K562 (cell line): Measurements from ENCODE around the gene PRDM10. TPM values are rescaled to one million over a fixed set of nuclear protein-coding genes. Genes with fewer than 3 reads are reported as not detected.

ENCODE experiments used
- ATAC-seq: fragments of 200-7000 bp; cut with Tn5 transposase; 3 replicates; pipeline ENCODE4 v1.9.1; 2020; ENCODE audit warnings: moderate library complexity
- BruUV-seq: library from RNA; stranded (reverse); fragments of 400-500 nt; replicated peaks from 2 replicates; lab custom pipeline; 2021; lab: Mats Ljungman, UMichigan
- CTCF ChIA-PET: fragments of 300-600 bp; formaldehyde crosslinking; extraction: SDS; loops from one replicate; lab custom pipeline; 2021; ENCODE audit warnings: low intra/inter-chr PET ratio; lab: Yijun Ruan, JAX
- POLR2A ChIA-PET: fragments of 300-600, 350-650 bp; sonication (Branson Sonifier 250); formaldehyde crosslinking; extraction: SDS; loops from one replicate; lab custom pipeline; 2021; ENCODE audit warnings: antibody characterized with exemption, inconsistent platforms; lab: Yijun Ruan, JAX
- DNase-seq, 4 experiments: peaks; one replicate each; pipeline versions ENCODE4 v3.0.0 to v3.0.0-alpha.2; 2011 to 2018; ENCODE audit warnings: low spot score in 3 of 4, mixed read lengths in 3 of 4; ENCODE audit errors: extremely low read depth in 1 of 4
- FAIRE-seq: peaks from 2 replicates; lab custom pipeline; 2011; peaks lifted over from hg19 to GRCh38; lab: Jason Lieb, UNC
- H2AFZ ChIP-seq: 2 replicates; pipeline ENCODE4 v1.6.0; 2011; ENCODE audit warnings: low read depth, low read length, control low read depth, inconsistent platforms
- H3K27ac ChIP-seq: fragments of 200-600 bp; 3 replicates; pipeline ENCODE4 v1.8.0; 2011; ENCODE audit warnings: low read depth, mild to moderate bottlenecking, control low read depth, inconsistent platforms, low read length, moderate library complexity, mixed read lengths; ENCODE audit errors: extremely low read depth
- H3K27me3 ChIP-seq, 2 experiments: fragments of 300-600 bp in 1 of 2; 2 replicates in 1 of 2; 3 replicates in 1 of 2; pipeline versions ENCODE4 v1.6.0 to v1.8.0; 2011; ENCODE audit warnings: inconsistent platforms in 2 of 2, low read length in 2 of 2, mild to moderate bottlenecking in 1 of 2, mixed read lengths in 1 of 2, moderate library complexity in 1 of 2; ENCODE audit not compliant: control insufficient read depth in 2 of 2, insufficient read depth in 2 of 2
- H3K36me3 ChIP-seq: fragments of 300-600 bp; 3 replicates; pipeline ENCODE4 v1.8.0; 2011; ENCODE audit warnings: mild to moderate bottlenecking, low read length, inconsistent platforms; ENCODE audit not compliant: control insufficient read depth, insufficient read depth
- H3K4me1 ChIP-seq, 2 experiments: fragments of 200-600 bp in 1 of 2; replicated peaks in 1 of 2; 2 replicates in 1 of 2; 3 replicates in 1 of 2; pipeline versions ENCODE4 v1.5.1 to v1.8.0; 2011; ENCODE audit warnings: inconsistent platforms in 2 of 2, low read length in 2 of 2, mild to moderate bottlenecking in 1 of 2, mixed read lengths in 1 of 2, moderate library complexity in 1 of 2; ENCODE audit not compliant: control insufficient read depth in 2 of 2, insufficient read depth in 2 of 2
- H3K4me2 ChIP-seq: 2 replicates; pipeline ENCODE4 v1.6.1; 2011; ENCODE audit warnings: low read length, control low read depth, inconsistent platforms, mixed read lengths; ENCODE audit not compliant: insufficient read depth
- H3K4me3 ChIP-seq: fragments of 200-600 bp; sonication (generic), shearing (Covaris generic); 2 replicates; pipeline ENCODE4 v1.5.1; 2016; ENCODE audit warnings: control low read depth, inconsistent platforms
- H3K79me2 ChIP-seq: fragments of 200-600 bp; 3 replicates; pipeline ENCODE4 v1.8.0; 2011; ENCODE audit warnings: low read length, inconsistent platforms; ENCODE audit not compliant: control insufficient read depth, insufficient read depth
- H3K9ac ChIP-seq, 2 experiments: 2 replicates each; pipeline versions ENCODE4 v1.6.0 to v1.6.1; 2011; ENCODE audit warnings: low read depth in 2 of 2, low read length in 2 of 2, control low read depth in 1 of 2, inconsistent platforms in 1 of 2, mild to moderate bottlenecking in 1 of 2, mixed read lengths in 1 of 2; ENCODE audit not compliant: insufficient read depth in 1 of 2
- H3K9me1 ChIP-seq: one replicate; pipeline ENCODE4 v1.6.0; 2011; ENCODE audit warnings: inconsistent platforms, mild to moderate bottlenecking, low read length, moderate library complexity; ENCODE audit not compliant: control insufficient read depth, insufficient read depth
- H3K9me3 ChIP-seq: replicated peaks from 2 replicates; pipeline ENCODE4 v1.5.1; 2011; ENCODE audit warnings: low read depth, low read length, inconsistent platforms; ENCODE audit not compliant: control insufficient read depth, insufficient read depth
- H4K20me1 ChIP-seq: replicated peaks from 2 replicates; pipeline ENCODE4 v1.6.1; 2011; ENCODE audit warnings: low read length, inconsistent platforms, mixed read lengths; ENCODE audit not compliant: control insufficient read depth, insufficient read depth
- ATF6 ChIP-seq: sonication (generic); formaldehyde crosslinking; IDR thresholded peaks from 2 replicates; pipeline ENCODE4 v1.4.0; 2020; ENCODE audit warnings: mild to moderate bottlenecking, missing genetic modification reagents
- CBX5 ChIP-seq: IDR thresholded peaks from 2 replicates; pipeline ENCODE4 v1.6.1; 2014; ENCODE audit warnings: low read depth, borderline replicate concordance
- DACH1 ChIP-seq: fragments of 450-650 bp; IDR thresholded peaks from 2 replicates; pipeline ENCODE4 v1.6.1; 2018; ENCODE audit not compliant: partially characterized antibody
- MLX ChIP-seq, 2 experiments: fragments of 450-650 bp in 1 of 2; sonication (generic) in 1 of 2; formaldehyde crosslinking; conservative IDR thresholded peaks; 2 replicates each; pipeline versions ENCODE4 v1.4.0 to v1.8.1; 2020 to 2022; ENCODE audit warnings: mild to moderate bottlenecking in 1 of 2, missing genetic modification reagents in 1 of 2
- NEUROD1 ChIP-seq: fragments of 150-350 bp; IDR thresholded peaks from 2 replicates; pipeline ENCODE4 v1.6.1; 2014; ENCODE audit warnings: borderline replicate concordance, low read length, low read depth; ENCODE audit not compliant: partially characterized antibody
- SMARCE1 ChIP-seq: fragments of 450-650 bp; IDR thresholded peaks from 2 replicates; pipeline ENCODE4 v1.7.1; 2016; ENCODE audit warnings: mild to moderate bottlenecking
- THAP12 ChIP-seq: fragments of 250-450 bp; sonication (Bioruptor Pico); IDR thresholded peaks from 2 replicates; pipeline ENCODE4 v1.9.0; 2021; ENCODE audit warnings: mild to moderate bottlenecking, inconsistent platforms
- ZBTB11 ChIP-seq, 3 experiments: fragments of 200-800 bp in 1 of 3; fragments of 250-450 bp in 1 of 3; fragments of 450-650 bp in 1 of 3; sonication (Bioruptor Pico) in 1 of 3; sonication (Bioruptor generic) in 1 of 3; formaldehyde crosslinking in 1 of 3; IDR thresholded peaks; 2 replicates each; pipeline versions ENCODE4 v1.6.1 to v1.8.0; 2016 to 2022; ENCODE audit warnings: mild to moderate bottlenecking in 2 of 3, missing genetic modification characterization in 2 of 3, missing compliant biosample characterization in 1 of 3, moderate library complexity in 1 of 3
- ZBTB5 ChIP-seq: fragments of 450-650 bp; IDR thresholded peaks from 2 replicates; pipeline ENCODE4 v1.6.1; 2017; ENCODE audit warnings: antibody characterized with exemption
- WGBS: fragments of 100-300 bp; shearing (Covaris generic); methylation state at CpG from one replicate; pipeline ENCODE4 v1.1.6; 2016; ENCODE audit warnings: low coverage, mixed read lengths; ENCODE audit not compliant: insufficient coverage; ENCODE audit errors: missing lambda C conversion rate; 5-methylcytosine and 5-hydroxymethylcytosine counted together
- in situ Hi-C: fragments of 300-500 bp; cut with MboI; formaldehyde crosslinking; loops from 4 replicates; pipeline ENCODE4 v1.15.0; 2018; ENCODE audit warnings: inconsistent platforms, mixed read lengths
- intact Hi-C: fragments of 100-400 bp; cut with micrococcal nuclease; formaldehyde crosslinking; loops from 2 replicates; pipeline ENCODE4 v1.14.2; 2022
- polyA plus RNA-seq, 8 experiments: library from polyadenylated mRNA; depleted of rRNA in 4 of 8; stranded (reverse) in 5 of 8; unstranded in 3 of 8; fragments of >200 nt; fragmentation: Nextera tagmentation in 2 of 8; fragmentation: Illumina TruSeq in 1 of 8; extraction: Ambion mirVana in 2 of 8; extraction: Trizol in 1 of 8; gene quantifications; 2 replicates each; pipeline versions ENCODE4 v1.2.1 to v1.2.3, GENCODE V29; 2011 to 2014; ENCODE audit warnings: inconsistent platforms in 1 of 8, missing spikeins in 1 of 8
- total RNA-seq, 7 experiments: library from RNA; depleted of rRNA in 6 of 7; stranded (reverse); fragments of >200 nt in 6 of 7; fragmentation: Illumina TruSeq in 2 of 7; extraction: Trizol in 2 of 7; gene quantifications; 2 replicates each; pipeline versions ENCODE4 v1.2.1 to v1.2.3, GENCODE V29; 2011 to 2021; ENCODE audit warnings: low replicate concordance in 1 of 7

The PRDM10 gene
- total and polyA plus RNA-seq, 9 of the 15 experiments (the other 6 are each of a cell fraction or from before 2014, with no cell fraction given) = 0.89 to 9.3 (median 4.5) TPM

GRCh38 chr11:129978447-129978846 lies 24.2 kb downstream of the PRDM10 start (continued):
- TF ChIP-seq THAP12 (CRISPR knock-in tag) (no peak), NEUROD1 (no peak), ATF6 (CRISPR knock-in tag) (no peak)

GRCh38 chr11:129976328-129976727 lies 26.3 kb downstream of the PRDM10 start:
- no peak overlapping the region for H3K4me3 ChIP-seq
- DNase-seq = no peak
- H3K4me2 ChIP-seq = no peak overlapping the region
- no peaks in the 10 kb centered on the region for H3K27me3 ChIP-seq
- in situ Hi-C loops = no loop called here
- WGBS = 71% methylated on average over 6 of the region's 6 CpGs
- H3K79me2 ChIP-seq = no peaks in the 10 kb centered on the region; the same call in 2 of the 3 replicates
- ATAC-seq = no peak
- H2AFZ ChIP-seq = no peak overlapping the region
- intact Hi-C loops = no loop called here
- peak; percentile 55 for FAIRE-seq
- H3K9me3 ChIP-seq = no peaks in the 10 kb centered on the region
- ChIA-PET CTCF (no interaction called here), POLR2A (interaction anchor here (0.8 kb wide), 1 partner anchor 18 kb away, joined by 5 read pairs; no protein-coding TSS in a partner anchor)
- no peaks in the 10 kb centered on the region for H3K36me3 ChIP-seq
- peaks cover 6 to 9% of the 10 kb centered on the region in 2 experiments; a peak in 2 of 5 replicates for H3K4me1 ChIP-seq
- no peaks in the 10 kb centered on the region for H3K9me1 ChIP-seq
- H3K9ac ChIP-seq = no peak overlapping the region
- H3K27ac ChIP-seq = no peak overlapping the region
- peaks cover 3% of the 10 kb centered on the region; the same call in 1 of the 2 replicates for H4K20me1 ChIP-seq
- no TSS peak for BruUV-seq
- TF ChIP-seq CBX5 (no peak), MLX (CRISPR knock-in tag; conservative IDR thresholded peaks at IDR 0.05) (no peak), ZBTB11 (CRISPR knock-in tag; IDR thresholded peaks at IDR 0.05) (no peak), ZBTB5 (no peak), SMARCE1 (no peak), DACH1 (no peak)
